Astrocyte (in vitro differentiated cells and primary cell): ENCODE data around the gene FZD2. TPM values are rescaled to one million over a fixed set of nuclear protein-coding genes. Genes with fewer than 3 reads are reported as not detected.
A peak's percentile ranks its signal among the peaks of the same experiment; 100 is the strongest.

Experiments
- DNase-seq: peaks from one replicate; pipeline ENCODE4 v3.0.0-alpha.2; 2010; ENCODE audit warnings: low read depth
- FAIRE-seq: peaks from 2 replicates; lab custom pipeline; 2011; peaks lifted over from hg19 to GRCh38; lab: Jason Lieb, UNC
- H2AFZ ChIP-seq: 2 replicates; pipeline ENCODE4 v1.6.0; 2012; ENCODE audit warnings: low read depth, low read length, inconsistent platforms
- H3K27ac ChIP-seq: 2 replicates; pipeline ENCODE4 v1.5.1; 2011; ENCODE audit warnings: low read depth, low read length, inconsistent platforms
- H3K27me3 ChIP-seq: 2 replicates; pipeline ENCODE4 v1.6.0; 2011; ENCODE audit warnings: low read length, inconsistent platforms; ENCODE audit not compliant: insufficient read depth
- H3K36me3 ChIP-seq: 2 replicates; pipeline ENCODE4 v1.5.1; 2011; ENCODE audit warnings: low read length, inconsistent platforms; ENCODE audit not compliant: insufficient read depth
- H3K4me1 ChIP-seq: 2 replicates; pipeline ENCODE4 v1.5.1; 2011; ENCODE audit warnings: low read length, inconsistent platforms; ENCODE audit not compliant: insufficient read depth
- H3K4me2 ChIP-seq: 2 replicates; pipeline ENCODE4 v1.6.0; 2012; ENCODE audit warnings: low read length, inconsistent platforms
- H3K4me3 ChIP-seq: 2 replicates; pipeline ENCODE4 v1.5.1; 2011; ENCODE audit warnings: low read depth, mild to moderate bottlenecking, low read length, inconsistent platforms; ENCODE audit not compliant: insufficient read depth
- H3K79me2 ChIP-seq: 2 replicates; pipeline ENCODE4 v1.6.0; 2012; ENCODE audit warnings: mild to moderate bottlenecking, low read length, inconsistent platforms; ENCODE audit not compliant: insufficient read depth
- H3K9ac ChIP-seq: 2 replicates; pipeline ENCODE4 v1.6.0; 2012; ENCODE audit warnings: mild to moderate bottlenecking, low read length, inconsistent platforms
- H3K9me3 ChIP-seq: 2 replicates; pipeline ENCODE4 v1.5.1; 2012; ENCODE audit warnings: low read depth, mild to moderate bottlenecking, low read length, inconsistent platforms; ENCODE audit not compliant: insufficient read depth
- H4K20me1 ChIP-seq: 2 replicates; pipeline ENCODE4 v1.6.0; 2012; ENCODE audit warnings: low read length, inconsistent platforms; ENCODE audit not compliant: insufficient read depth
- H3K27ac Mint-ChIP-seq: one replicate; pipeline ENCODE4 v1.8.0; 2021; ENCODE audit warnings: mild to moderate bottlenecking, mixed read lengths; ENCODE audit not compliant: unreplicated experiment
- H3K27me3 Mint-ChIP-seq: one replicate; pipeline ENCODE4 v1.8.0; 2021; ENCODE audit warnings: low read depth, mixed read lengths; ENCODE audit not compliant: unreplicated experiment
- H3K36me3 Mint-ChIP-seq: one replicate; pipeline ENCODE4 v1.8.0; 2021; ENCODE audit warnings: low read depth, mixed read lengths; ENCODE audit not compliant: unreplicated experiment
- H3K4me1 Mint-ChIP-seq: one replicate; pipeline ENCODE4 v1.8.0; 2021; ENCODE audit warnings: low read depth, mixed read lengths; ENCODE audit not compliant: unreplicated experiment
- H3K4me3 Mint-ChIP-seq: one replicate; pipeline ENCODE4 v1.8.0; 2021; ENCODE audit warnings: mild to moderate bottlenecking, moderate library complexity, mixed read lengths; ENCODE audit not compliant: unreplicated experiment
- H3K9me3 Mint-ChIP-seq: one replicate; pipeline ENCODE4 v1.8.0; 2021; ENCODE audit warnings: mild to moderate bottlenecking, mixed read lengths; ENCODE audit not compliant: unreplicated experiment
- CTCF ChIP-seq: IDR thresholded peaks from 2 replicates; pipeline ENCODE4 v1.5.1; 2011; ENCODE audit warnings: low read depth, mild to moderate bottlenecking, inconsistent platforms, low read length, moderate library complexity; ENCODE audit not compliant: insufficient read depth
- EZH2 ChIP-seq: IDR thresholded peaks from 2 replicates; pipeline ENCODE4 v1.6.1; 2012; ENCODE audit warnings: mild to moderate bottlenecking, low read length, inconsistent platforms; ENCODE audit not compliant: insufficient read depth
- total RNA-seq: library from RNA; stranded (reverse); gene quantifications from 2 replicates; pipeline ENCODE4 v1.2.1, GENCODE V29; 2021

The FZD2 gene
- total RNA-seq, 1 donor from 2014 or later, result 97.6 TPM

GRCh38 chr17:44556166-44556831 lies 985 bp upstream of the FZD2 start:
- Histone ChIP-seq H3K9ac (peak overlapping the region; percentile 93), H3K79me2 (peaks cover 38% of the 10 kb centered on the region), H3K4me1 (peaks cover 24% of the 10 kb centered on the region), H2AFZ (peak overlapping the region; percentile 70), H4K20me1 (peaks cover 29% of the 10 kb centered on the region), H3K4me3 (peak overlapping the region; percentile 68), H3K36me3 (peaks cover 2% of the 10 kb centered on the region), H3K4me2 (peak overlapping the region; percentile 97), H3K27me3 (no peaks in the 10 kb centered on the region), H3K27ac (peak overlapping the region; percentile 96), H3K9me3 (peaks cover 4% of the 10 kb centered on the region)
- no peaks in the 10 kb centered on the region for H3K27me3 Mint-ChIP-seq
- H3K27ac Mint-ChIP-seq, result peak overlapping the region; percentile 100
- peaks cover 20% of the 10 kb centered on the region for H3K4me1 Mint-ChIP-seq
- FAIRE-seq, result no peak
- H3K4me3 Mint-ChIP-seq, result peak overlapping the region; percentile 93
- peaks cover 2% of the 10 kb centered on the region for H3K9me3 Mint-ChIP-seq
- no peak for DNase-seq
- peaks cover 19% of the 10 kb centered on the region for H3K36me3 Mint-ChIP-seq
- TF ChIP-seq EZH2, result no peak
- no peak for TF ChIP-seq CTCF

GRCh38 chr17:44557651-44558285 lies 484 bp downstream of the FZD2 start:
- H3K27ac Mint-ChIP-seq, result peak overlapping the region; percentile 69
- H3K4me3 ChIP-seq, result peak overlapping the region; percentile 76
- H3K9ac ChIP-seq, result peak overlapping the region; percentile 88
- peaks cover 2% of the 10 kb centered on the region for H3K9me3 Mint-ChIP-seq
- peaks cover 50% of the 10 kb centered on the region for H3K79me2 ChIP-seq
- H3K36me3 ChIP-seq, result peaks cover 3% of the 10 kb centered on the region
- peaks cover 30% of the 10 kb centered on the region for H3K4me1 ChIP-seq
- TF ChIP-seq CTCF (no peak), EZH2 (no peak)
- H3K4me2 ChIP-seq, result peak overlapping the region; percentile 97
- peak overlapping the region; percentile 94 for H3K4me3 Mint-ChIP-seq
- no peaks in the 10 kb centered on the region for H3K27me3 Mint-ChIP-seq
- H3K27me3 ChIP-seq, result no peaks in the 10 kb centered on the region
- peak overlapping the region; percentile 52 for H2AFZ ChIP-seq
- FAIRE-seq (no peak), DNase-seq (peak; percentile 69)
- peaks cover 30% of the 10 kb centered on the region for H3K4me1 Mint-ChIP-seq
- peak overlapping the region; percentile 66 for H3K27ac ChIP-seq
- peaks cover 4% of the 10 kb centered on the region for H3K9me3 ChIP-seq
- peaks cover 43% of the 10 kb centered on the region for H4K20me1 ChIP-seq
- H3K36me3 Mint-ChIP-seq, result peaks cover 21% of the 10 kb centered on the region
